COLO829 (cell line): Measurements from ENCODE around the gene FEM1C.

Source experiments
- DNase-seq: peaks from one replicate; pipeline ENCODE4 v3.0.0; 2012; ENCODE audit warnings: low spot score

The FEM1C gene

DNA sequence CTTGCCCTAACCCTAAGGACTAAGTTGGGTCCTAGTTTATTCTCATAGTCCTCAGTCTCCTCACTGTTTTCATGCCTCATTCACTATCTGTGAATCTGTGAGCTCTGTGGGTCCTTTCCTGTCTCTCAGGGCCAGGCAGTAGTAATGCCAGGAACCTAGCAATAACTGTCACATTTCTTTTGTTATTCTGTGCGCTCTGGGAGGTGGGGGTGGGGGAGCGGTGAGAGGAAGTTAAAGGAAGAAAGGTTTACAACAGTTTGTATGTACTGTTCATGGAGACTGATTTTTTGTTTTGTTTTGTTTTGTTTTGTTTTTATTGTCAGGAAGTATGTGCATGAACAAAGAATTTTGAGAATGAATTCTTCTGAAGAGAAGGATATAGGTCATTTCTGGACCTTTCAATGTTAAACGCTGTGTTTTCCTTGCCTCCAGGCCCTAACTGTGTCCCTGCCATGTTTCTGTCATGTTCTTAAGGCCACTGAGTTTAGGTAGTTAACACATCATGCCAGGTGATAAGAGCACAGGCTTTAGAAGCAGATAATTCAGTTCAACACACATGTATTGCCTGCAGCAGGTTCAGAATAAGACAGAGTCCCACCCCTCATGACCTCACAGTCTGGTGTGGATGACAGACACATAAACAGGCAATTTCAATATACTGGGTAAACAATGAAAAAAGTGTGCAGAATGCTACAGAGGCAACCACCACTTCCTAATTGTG is 13.3 kb upstream of the FEM1C start:
- DNase-seq: no peak

DNA sequence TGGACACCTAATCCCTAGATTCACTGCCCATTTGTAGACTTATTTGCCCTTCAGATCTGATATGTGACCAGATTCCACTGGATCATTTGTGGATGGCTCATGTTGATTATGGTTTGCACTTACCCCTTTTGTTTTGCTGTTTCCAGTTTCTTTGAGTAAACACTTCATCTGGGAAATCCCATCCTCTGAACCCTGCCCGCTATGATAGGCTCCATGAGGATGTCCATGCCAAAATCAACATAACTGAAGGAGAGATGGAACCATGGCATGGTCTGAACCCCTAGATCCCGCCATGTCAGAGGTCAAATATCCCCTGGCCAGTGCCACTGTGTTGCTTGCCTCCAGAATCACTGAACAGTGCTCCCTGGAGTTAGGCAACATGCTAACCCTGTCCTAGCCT is 11.7 kb upstream of the FEM1C start:
- no peak for DNase-seq

DNA sequence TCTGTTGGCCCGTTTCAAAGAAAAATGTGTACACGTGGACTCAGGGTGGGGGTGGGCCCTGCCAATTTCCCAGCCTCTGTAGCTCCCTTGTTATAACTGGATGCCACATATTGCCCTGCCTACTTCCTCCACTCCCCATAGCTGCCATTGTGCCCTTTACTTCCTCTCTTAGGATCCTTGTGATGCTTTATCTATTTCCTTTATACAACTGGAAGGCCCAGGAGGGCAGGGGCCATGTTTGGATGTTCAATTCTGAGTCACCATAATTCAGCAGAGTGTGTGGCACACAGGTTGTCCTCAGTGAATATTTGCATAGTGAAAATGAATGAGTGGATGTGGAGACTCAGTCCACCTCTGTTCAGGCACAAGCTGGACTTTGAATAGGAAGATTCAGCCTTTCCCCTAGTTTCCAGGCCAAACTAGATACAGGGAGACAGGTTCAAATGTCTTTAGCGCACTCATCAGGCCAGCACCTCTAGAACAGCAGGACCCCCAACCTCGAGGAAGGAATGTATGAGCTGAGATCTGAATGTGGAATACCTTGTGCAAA is 10.6 kb upstream of the FEM1C start:
- no peak for DNase-seq

DNA sequence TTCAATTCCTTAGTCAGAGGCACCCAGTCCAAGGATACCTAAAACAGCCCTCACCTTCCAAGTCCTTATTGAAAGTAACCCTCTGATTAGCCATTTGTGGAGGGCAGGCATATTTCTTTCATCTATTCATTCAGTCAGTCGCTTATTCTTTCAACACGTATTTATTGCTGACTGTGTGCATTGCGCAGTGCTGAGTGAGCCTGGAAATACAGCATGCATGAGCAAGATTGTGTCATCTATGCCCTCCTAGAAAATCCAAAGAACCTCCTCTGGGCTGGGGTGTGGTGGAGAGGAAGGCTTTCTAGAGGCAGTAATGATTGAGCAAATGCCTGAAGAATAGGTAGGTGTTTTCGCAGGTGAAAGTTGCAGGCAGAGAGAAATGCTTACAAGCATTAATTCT is 8.5 kb upstream of the FEM1C start:
- no peak for DNase-seq

DNA sequence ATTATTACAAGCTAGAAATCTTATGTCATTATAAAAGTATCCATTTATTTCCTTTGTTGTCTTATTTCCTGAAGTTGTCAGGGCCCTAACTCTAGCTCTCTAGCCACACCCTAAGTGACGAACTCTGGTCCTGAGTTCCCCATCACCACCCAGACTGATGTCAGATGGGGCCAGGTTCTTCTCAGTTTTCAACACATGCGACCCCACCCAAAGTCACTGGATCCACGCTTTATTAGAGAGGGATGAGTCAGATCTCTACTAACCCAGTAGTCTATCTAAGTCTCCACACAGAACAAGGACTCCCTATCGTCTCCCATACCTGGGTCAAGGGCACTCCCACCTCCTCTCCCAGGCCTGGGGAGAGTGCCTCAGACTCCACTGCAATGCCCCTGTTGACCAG is 6.8 kb upstream of the FEM1C start:
- DNase-seq: no peak

DNA sequence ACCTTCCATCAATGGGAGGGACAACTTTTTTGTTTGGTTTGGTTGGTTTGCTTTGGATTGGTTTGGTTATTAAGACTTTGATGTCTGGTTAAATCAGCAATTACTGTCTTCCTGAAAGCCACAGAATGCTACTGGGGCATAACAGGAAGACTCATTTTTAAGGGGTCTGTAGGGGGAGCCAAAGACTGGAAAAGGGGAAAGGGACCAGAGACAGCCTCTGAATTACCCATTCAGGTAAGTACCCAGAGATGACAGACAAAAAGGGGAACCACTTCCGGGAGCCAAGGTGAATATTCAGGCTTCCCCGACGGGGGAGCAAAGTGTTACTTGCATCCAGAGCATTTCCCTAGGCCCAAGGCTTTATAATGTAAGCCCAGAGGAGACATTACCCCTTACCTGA is 4.6 kb upstream of the FEM1C start:
- DNase-seq: no peak

DNA sequence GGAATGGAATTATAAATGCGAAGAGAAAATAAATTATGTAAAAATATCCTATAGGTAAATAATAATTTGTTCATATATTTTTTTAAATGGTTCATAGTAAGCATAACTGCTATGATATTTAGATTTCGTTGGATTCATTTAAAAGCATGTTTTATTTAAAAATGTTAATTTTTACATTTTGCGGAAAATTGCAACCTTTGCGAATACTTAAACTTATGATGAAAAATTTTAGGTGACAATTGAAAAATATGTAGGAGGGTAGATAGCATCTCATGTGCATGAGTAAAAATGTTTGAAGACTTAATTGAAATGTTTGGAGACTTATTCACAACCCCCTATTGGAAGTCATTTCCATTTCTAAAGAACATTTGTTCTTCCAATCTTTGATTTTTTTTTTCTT is 4.1 kb upstream of the FEM1C start:
- no peak for DNase-seq

DNA sequence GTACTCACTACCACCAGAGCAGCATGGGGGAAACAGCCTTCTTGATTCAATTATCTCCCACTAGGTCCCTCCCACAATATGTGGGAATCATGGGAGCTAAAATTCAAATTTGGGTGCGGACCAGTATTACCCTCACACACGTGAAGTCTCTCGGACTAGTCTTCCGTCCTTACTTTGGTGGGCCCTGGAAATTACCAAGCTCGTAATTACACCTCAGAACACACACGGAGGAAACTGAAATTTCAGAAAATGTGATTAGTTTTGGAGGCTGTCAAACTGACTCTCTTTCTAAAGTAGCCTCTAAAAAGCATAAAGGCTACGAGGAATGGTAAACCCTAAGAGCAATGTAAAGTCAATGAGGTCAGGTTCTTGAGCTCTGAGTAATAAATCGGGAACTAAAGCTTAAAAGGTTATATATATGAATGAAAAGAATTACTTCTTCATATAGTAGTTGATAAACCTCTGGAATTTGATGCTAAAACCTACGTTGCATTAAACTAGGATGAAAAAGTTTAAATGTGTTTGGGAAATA is 842 bp upstream of the FEM1C start:
- no peak for DNase-seq

DNA sequence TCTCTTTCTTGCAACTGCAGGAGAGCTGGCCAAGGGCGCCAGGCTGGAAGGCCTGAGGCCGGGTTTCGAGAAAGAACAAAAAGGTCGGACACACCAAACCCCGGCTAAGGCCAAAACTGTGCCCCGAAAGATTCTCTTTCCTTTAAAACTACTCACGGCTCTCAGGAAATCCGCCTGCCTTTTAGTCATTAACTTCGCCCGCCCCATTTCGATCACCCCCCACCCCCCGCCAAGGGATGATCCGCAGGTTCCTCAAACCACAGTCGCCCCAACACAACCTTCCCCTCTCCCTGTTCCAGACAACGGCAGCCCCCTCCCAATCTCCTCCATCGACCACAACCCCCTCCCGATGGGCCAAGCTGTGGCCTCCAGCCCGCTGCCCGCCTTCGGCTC is 536 bp downstream of the FEM1C start:
- no peak for DNase-seq

DNA sequence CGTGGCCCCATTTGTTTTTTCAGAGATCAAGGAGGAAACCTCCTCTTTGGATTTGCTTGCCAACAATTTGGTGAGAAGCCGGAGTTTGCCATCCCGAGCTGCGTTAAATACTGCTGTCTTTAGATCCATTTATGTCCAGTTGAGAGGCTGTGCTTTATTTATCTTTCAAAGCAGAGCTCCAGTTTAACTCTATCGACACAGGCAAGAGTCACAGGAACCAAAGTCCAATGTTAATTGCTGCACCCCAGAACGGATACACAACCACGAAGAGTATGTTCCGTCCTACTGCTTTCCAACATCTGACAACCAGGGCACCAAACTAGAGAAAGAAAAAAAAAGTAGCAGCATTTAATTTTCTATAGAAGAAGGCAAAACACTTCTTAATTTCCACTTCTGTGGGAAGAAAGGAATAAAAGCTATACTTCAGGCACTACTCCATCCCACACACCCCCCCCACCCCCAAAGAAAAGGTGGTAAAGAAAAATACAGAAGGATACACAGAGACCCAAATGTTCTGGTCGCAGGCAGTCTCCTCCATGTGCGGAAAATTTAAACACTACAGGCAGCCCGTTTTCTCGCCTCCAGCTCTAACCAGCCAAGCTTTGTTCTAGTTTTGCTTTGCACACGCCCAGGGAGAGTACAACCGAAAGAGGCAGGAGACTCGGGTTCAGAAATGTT is 1.1 kb downstream of the FEM1C start:
- no peak for DNase-seq

DNA sequence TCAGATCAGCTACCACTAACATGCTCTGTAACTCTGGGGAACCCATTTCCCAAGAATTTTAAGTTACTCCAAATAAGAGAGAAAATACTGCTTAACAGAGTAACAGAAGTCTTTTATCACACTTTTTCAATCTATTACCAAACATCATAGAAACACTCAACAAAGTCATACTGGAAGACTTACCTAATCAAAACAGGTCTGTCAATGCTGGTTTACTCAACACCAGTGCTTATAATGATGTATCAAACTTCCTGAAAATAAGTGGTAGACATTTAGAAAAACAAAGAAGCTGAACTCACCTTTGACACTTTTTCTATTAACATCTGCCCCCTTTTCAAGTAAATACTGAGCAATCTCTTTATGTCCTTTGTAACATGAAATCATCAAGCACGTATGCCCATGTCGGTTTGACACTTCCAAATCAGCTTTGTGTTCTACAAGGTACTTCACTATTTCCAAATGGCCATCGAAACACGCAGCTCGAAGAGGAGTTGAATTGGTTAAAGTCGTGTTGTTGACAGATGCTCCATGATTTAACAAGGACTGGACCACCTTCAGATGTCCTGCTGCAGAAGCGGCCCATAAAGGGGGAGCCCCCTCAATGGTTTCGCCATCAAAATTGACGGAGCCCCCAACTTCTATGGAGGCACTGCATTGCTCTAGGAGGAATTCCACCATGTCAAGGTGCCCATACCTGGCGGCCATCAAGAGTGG is 1.8 kb downstream of the FEM1C start:
- DNase-seq: no peak

DNA sequence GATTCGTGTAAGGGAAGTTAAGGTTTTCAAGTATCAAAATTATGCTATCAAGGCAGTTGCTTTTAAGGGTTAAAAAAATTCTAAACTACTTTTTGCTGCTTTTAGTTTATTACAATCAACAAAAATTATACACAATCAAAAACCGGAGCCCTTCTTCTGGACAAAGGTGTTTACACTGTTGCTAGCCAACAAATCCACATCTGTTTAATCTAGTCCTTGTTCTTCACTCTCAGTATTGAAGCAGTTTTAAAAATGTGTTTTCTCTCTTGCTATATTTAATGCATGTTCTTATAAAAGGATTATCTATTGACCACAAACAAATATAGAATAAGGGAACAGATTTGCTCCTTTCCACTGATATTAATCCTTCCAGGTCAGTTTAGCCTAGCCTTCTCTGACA is 2.5 kb downstream of the FEM1C start:
- DNase-seq: no peak

DNA sequence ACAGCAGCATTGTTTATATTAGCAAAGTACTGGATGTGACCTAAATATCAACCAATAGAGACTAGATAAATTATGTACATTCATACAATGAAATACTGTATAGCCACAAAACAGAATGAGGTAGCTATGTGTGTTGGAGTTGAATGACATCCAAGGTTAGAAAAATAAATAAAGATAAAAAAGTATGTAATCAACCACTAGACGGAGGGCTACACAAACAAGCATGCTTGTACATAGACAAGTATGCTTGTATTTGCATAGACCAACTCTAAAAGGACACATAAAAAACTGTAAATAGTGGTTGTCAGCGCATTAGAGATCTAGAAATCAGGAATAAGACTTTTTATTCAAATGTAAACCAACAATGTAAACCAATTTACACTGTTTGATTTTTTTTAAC is 3.0 kb downstream of the FEM1C start:
- no peak for DNase-seq

DNA sequence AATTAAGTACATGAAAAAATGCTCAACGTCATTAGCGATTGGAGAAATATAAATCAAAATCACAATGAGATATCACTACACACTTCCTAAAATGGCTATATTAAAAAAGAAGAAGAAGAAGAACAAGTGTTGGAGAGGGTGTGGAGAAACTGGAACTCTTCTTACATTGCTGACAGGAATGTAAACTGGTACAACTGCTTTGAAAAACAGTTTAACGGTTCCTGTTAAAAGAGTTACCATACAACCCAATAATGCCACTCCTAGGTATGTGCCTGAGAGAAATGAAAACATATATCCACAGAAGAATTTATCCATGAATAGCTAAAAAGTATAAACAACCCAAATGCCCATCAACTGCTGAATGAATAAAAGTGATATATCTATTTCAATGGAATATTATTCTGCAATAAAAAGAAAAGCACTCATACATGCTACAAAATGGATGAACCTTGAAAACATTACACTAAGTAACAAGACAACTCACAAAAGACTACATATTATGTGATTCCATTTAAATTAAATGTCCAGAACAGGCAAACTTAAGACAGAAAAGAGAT is 9.0 kb downstream of the FEM1C start:
- DNase-seq: no peak

DNA sequence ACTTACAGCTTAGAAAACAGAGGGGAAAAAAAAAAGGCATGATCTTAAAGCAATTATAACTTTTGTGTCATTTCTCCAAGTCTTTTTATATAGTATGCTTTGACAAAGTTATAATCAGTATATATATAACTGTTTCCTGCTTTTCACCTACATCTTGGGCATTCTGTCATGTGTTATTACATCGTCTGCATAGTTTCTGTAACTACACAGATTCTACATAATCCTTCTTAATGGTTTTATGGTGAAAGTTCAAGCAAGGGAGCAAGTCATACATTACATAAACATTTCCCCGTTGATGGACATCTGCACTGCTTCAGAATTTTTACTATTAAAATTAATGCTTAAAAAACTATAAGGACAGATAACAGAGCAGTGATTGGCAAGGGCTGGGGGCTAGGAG is 12.1 kb downstream of the FEM1C start:
- no peak for DNase-seq

DNA sequence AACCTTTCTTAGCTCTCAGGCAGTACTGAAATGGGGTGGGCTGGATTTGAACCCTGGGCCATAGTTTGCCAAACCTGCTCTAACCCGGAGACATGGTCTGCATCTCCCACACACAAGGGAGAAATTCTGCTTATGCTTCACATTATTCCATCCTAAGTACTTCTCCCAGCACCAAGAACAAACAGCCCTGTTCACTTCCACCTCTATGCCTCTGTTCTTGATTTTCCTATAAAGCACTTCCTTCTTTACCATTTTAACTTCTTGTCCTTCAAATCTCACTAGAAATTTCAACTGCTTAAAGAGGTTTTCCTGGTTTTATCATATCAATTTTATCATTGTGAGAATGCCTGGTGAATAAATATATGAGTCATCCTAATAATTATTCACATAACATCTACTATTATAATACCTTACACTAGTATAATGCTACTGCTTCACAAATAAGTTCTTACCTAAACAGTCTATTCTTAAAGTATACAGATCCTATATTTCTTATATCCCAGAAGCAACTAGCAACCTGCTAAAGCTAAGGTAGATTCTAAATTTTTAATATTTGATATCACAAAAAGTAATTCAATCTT is 12.7 kb downstream of the FEM1C start:
- no peak for DNase-seq

DNA sequence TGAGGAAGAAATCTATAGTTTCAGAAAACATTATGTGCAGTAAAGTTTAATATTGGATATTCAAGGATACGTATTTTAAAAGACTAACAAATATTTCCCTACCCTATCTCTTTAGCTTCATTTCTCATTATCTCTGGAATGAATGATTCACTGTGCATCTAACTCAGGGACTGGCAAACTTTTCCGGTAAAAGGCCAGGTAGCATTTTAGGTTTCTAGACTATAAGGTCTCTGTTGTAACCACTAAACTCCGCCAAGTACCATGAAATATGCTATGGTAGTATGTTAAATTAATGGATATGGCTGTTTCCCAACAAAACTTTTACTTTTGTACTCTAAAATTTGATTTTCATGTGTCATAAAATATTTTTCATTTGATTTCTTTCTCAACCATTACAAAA is 13.2 kb downstream of the FEM1C start:
- DNase-seq: no peak

DNA sequence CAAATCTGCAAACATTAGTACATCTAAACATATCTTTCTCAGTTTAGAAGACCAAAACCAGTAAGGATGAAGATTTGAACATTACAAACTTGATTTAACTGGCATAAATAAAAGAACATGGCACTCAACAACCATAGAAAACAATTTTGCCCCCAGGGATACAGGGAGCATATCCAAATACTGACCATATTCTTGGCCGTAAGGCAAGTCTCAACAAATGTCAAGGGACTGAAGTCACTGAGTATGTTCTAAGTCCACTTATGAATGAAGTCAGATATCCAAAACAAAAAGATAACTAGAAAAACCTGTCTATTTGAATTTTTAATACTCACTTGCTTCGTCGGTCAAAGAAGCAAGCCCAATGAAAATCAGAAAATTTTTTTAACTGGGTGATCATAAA is 14.1 kb downstream of the FEM1C start:
- DNase-seq: no peak

DNA sequence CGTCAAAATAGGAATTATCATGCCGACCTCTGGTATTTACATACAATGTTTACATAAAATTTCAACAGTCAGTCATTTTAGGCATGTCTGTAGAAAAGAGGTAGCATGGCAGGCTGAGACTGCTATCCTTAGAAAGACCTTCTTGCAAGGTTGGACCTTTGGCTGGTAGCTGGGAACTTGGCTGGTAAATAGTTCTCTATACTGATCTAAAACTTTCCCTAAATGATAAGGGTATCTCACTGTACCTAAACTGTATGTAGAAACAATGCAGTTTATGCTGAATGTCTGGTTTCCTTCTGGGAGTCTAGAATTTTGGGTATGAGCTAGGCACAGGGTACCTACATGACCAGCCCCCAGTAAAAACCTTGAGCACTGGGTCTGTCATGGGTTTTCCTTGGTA is 18.0 kb downstream of the FEM1C start:
- no peak for DNase-seq

DNA sequence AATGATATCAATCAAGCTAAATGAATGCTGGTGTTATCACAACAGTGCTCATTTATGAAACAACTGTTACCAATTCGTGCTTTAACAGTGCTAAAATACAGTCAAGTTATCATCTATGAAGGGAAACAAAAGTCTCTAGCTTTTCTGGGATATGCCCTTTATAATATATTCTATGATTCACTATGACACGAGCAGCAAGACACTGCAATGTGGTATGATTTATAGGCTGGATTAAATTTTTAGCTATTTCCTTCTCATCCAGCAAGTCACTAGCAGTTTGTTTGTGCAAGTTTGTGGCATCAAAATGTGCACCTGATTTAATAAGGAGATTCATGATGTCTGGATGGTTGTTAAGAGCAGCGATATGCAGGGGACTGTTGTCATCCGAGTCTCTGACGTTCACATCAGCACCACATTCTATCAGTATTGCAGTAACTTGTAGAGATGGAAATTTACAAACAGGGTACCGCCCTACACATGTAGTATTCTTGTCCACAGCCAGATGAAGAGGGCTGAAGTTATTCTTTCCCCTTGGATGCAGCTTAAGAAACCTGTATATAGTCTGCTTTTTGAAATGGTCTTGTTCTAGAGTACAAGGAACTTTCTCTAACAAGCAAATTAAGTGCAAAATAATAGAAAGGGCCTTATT is 20.3 kb downstream of the FEM1C start:
- no peak for DNase-seq

DNA sequence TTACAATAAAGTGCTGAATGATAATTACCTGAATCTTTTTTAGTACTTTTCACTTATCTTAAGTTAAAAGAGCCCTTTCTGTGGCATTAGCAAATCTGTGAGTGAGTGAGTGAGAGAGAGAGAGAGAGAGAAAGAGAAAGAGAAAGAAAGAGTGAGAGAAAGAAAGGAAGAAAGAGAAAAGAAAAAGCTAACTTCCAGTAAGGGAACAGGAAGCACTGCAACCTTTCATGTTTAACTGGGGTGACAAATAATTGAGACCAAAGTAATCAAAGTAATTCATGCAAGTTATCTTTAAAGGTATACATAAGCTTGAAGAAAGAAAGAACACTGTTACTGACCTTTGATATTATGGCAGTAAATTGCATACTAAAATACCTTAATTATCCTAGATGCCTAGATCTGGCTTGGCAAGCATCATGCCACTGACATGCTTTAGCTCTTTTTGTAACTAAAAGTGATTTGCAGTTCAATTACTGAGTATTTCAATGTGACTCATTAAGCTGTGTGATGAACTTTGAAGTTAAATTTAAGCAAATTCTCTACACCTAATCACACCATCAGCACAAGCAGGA is 21.7 kb downstream of the FEM1C start:
- no peak for DNase-seq
